Measurements from ENCODE around the gene RETSAT.

DNA sequence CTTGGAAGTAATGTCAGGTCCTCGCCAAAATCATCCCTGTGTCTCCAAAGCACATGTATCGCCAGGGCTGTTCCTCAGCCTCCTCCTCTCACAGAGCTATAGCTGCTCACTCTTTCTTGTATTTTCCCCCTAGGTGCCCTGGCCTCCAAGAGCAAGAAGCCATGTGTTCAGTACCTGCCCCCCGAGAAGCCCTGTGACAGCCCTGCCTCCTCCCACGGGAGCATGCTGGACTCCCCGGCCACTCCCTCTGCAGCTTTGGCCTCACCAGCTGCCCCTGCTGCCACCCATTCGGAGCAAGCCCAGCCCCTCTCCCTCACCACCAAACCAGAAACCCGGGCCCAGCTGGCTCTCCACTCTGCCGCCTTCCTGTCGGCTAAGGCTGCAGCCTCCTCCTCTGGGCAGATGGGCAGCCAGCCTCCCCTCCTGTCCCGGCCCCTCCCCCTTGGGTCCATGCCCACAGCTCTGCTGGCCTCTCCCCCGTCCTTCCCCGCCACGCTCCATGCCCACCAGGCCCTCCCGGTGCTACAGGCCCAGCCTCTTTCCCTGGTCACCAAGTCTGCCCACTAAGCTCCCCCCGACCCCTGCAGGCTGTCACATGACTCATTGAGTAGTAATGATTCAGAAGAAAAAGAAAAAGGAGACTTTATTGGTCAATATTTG lies 45.3 kb downstream of the RETSAT start:
- TF ChIP-seq, protein P1, sequence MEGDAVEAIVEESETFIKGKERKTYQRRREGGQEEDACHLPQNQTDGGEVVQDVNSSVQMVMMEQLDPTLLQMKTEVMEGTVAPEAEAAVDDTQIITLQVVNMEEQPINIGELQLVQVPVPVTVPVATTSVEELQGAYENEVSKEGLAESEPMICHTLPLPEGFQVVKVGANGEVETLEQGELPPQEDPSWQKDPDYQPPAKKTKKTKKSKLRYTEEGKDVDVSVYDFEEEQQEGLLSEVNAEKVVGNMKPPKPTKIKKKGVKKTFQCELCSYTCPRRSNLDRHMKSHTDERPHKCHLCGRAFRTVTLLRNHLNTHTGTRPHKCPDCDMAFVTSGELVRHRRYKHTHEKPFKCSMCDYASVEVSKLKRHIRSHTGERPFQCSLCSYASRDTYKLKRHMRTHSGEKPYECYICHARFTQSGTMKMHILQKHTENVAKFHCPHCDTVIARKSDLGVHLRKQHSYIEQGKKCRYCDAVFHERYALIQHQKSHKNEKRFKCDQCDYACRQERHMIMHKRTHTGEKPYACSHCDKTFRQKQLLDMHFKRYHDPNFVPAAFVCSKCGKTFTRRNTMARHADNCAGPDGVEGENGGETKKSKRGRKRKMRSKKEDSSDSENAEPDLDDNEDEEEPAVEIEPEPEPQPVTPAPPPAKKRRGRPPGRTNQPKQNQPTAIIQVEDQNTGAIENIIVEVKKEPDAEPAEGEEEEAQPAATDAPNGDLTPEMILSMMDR (conservative IDR thresholded peaks at IDR 0.05; ENCODE audit: low read depth, low read length), result no peak
- no peak for TF ChIP-seq EZH2 (IDR thresholded peaks at IDR 0.05; ENCODE audit: borderline replicate concordance, low read depth, low read length, poor library complexity, severe bottlenecking)

All from A673 (cell line).